NT2/D1 (cell line): ENCODE results near the gene ACSF3.
A peak's percentile ranks its signal among the peaks of the same experiment; 100 is the strongest.
"Not testable (repeated sequence)": the region's sequence is repeated elsewhere in the genome, so short reads cannot be mapped to it uniquely, and the experiment has no call there.

Experiments
- DNase-seq: peaks from one replicate; pipeline ENCODE4 v3.0.0-alpha.2; 2011; ENCODE audit warnings: low read depth, low spot score
- H3K27me3 ChIP-seq: 2 replicates; pipeline ENCODE4 v1.6.0; 2011; ENCODE audit warnings: mild to moderate bottlenecking; ENCODE audit not compliant: insufficient read length, insufficient read depth
- H3K36me3 ChIP-seq: 2 replicates; pipeline ENCODE4 v1.6.1; 2011; ENCODE audit warnings: mild to moderate bottlenecking, low read length, mixed read lengths; ENCODE audit not compliant: insufficient read depth, insufficient read length
- H3K4me1 ChIP-seq: 2 replicates; pipeline ENCODE4 v1.5.1; 2011; ENCODE audit not compliant: insufficient read depth, insufficient read length
- H3K4me3 ChIP-seq: 2 replicates; pipeline ENCODE4 v1.5.1; 2011; ENCODE audit warnings: low read depth; ENCODE audit not compliant: insufficient read length
- H3K9ac ChIP-seq: 2 replicates; pipeline ENCODE4 v1.6.0; 2011; ENCODE audit warnings: low read depth; ENCODE audit not compliant: insufficient read length
- H3K9me3 ChIP-seq: 2 replicates; pipeline ENCODE4 v1.5.1; 2011; ENCODE audit warnings: mild to moderate bottlenecking, low read length; ENCODE audit not compliant: insufficient read depth
- SUZ12 ChIP-seq: IDR thresholded peaks from 2 replicates; pipeline ENCODE4 v1.6.1; 2011; ENCODE audit not compliant: insufficient read length, insufficient read depth; ENCODE audit errors: extremely low read depth
- YY1 ChIP-seq: IDR thresholded peaks from 2 replicates; pipeline ENCODE4 v1.6.1; 2011; ENCODE audit not compliant: insufficient read length, insufficient read depth
- ZNF274 ChIP-seq: IDR thresholded peaks from 2 replicates; pipeline ENCODE4 v1.6.1; 2011; ENCODE audit warnings: mild to moderate bottlenecking, low read depth, low read length

Gene ACSF3

DNA sequence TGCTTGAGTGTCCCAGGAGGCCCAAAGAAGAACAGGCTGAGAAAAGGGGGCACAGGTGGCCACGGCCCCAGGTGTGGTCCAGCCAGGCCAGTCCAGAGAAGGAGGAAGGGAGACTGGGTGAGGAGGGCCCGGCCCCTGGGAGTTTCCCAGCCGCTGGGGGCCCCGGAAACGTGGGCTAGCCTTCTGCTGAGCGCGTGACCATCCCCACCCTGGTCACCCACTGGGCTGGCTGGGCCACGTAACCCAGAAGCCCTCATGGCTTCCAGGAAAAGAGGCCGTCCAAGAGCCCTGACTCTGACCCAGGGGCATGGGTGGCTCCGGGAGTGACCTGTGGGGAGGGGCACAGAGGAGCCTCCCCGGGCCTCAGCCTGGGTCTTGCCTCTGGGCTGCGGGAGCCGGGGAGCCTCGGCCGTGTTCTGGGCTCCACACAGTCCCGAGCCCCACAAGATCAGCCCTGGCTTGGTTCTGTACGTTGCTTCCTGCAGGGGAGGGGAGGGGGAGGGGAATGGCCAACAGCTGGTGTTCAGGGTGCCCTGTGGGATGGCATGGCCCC is 29.8 kb upstream of the ACSF3 start:
- no peak for DNase-seq
- Histone ChIP-seq H3K36me3 (no peaks in the 10 kb centered on the region), H3K4me1 (peaks cover 14% of the 10 kb centered on the region), H3K4me3 (no peak overlapping the region), H3K9ac (no peak overlapping the region), H3K9me3 (no peaks in the 10 kb centered on the region), H3K27me3 (peaks cover 4% of the 10 kb centered on the region)
- TF ChIP-seq ZNF274, result no peak
- TF ChIP-seq SUZ12, result no peak
- no peak for TF ChIP-seq YY1

DNA sequence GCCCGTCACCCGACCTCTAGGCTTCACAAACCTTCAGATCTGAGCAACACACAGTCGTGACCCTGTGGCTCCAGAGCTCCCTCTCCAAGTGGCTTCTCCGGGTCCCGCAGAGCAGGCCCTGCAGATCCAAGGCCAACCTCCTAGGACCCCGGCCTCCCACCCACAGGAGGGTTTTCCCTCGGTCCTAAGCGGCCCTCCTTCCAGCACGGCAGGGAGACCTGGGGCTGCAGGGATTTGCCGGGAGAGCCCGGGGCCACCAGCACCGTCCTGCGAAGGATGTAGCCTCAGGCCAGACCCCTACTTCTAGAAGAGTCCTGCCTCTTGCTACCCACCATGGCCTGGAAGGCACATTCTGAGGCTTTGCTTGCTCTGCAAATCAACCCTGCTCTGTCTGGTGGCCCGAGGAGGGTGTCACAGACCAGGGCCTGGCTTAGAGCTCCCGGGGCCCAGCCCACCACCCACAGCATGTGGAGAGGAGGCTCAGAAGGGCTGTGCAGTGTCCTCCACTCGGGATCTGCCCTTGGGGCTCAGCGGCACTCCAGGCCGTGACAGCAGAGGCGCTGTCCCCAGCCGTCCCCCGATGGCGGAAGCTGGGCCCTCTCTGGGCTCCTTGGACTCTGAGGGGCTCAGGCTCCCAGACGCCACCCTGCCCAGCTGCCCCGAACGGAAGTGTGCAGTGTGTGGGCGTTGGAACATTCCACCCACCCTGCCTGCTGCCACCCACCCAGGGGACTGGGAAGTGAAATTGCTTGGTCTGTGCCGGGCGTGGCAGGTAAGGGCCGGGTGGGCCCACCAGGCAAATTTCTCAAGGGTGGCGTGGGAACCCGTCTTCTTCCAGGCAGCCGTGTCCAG is 28.8 kb upstream of the ACSF3 start:
- no peak for DNase-seq
- peaks cover 14% of the 10 kb centered on the region for H3K4me1 ChIP-seq
- no peaks in the 10 kb centered on the region for H3K9me3 ChIP-seq
- H3K36me3 ChIP-seq, result no peaks in the 10 kb centered on the region
- no peak overlapping the region for H3K4me3 ChIP-seq
- peaks cover 4% of the 10 kb centered on the region for H3K27me3 ChIP-seq
- no peak for TF ChIP-seq ZNF274
- no peak for TF ChIP-seq YY1
- no peak for TF ChIP-seq SUZ12
- H3K9ac ChIP-seq, result no peak overlapping the region

DNA sequence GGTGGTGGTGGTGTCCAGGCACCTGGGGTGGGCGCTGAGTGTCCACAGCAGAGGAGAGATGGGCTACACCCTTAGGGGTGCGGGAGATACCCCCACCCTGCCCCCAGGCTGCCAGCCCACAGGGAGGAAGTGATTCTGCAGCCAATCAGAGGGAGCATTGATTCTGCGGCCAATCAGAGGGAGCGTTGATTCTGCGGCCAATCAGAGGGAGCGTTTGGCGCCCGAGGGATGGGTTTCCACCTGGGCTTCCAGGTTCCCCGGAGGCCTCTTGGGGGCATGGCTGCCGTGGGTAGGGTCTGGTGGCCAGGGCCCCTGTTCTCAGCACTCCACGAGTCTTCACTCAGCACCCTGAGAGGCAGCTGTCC is 28.2 kb upstream of the ACSF3 start:
- TF ChIP-seq ZNF274 (no peak), YY1 (no peak), SUZ12 (no peak)
- peaks cover 14% of the 10 kb centered on the region for H3K4me1 ChIP-seq
- no peak overlapping the region for H3K9ac ChIP-seq

DNA sequence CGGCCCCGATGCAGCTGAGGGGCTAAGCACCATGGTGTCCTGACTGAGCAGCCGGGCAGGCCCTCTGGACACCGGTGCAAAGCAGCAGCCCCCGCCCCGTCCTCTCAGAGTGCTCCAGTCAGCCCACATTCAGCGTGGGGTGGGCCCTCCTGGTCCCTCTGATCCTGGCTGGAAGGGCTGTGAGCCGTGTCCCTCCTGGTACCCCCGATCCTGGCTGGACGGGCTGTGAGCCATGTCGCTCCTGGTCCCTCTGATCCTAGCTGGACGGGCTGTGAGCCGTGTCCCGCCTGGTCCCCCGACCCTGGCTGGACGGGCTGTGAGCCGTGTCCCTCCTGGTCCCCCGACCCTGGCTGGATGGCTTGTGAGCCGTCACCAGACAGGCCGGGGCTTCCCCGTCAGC is 26.9 kb upstream of the ACSF3 start:
- DNase-seq, result no peak
- Histone ChIP-seq H3K9me3 (no peaks in the 10 kb centered on the region), H3K27me3 (no peaks in the 10 kb centered on the region), H3K9ac (no peak overlapping the region), H3K4me1 (peaks cover 18% of the 10 kb centered on the region), H3K36me3 (no peaks in the 10 kb centered on the region), H3K4me3 (no peak overlapping the region)
- TF ChIP-seq SUZ12, result no peak

More for the DNA sequence above, 28.2 kb upstream of the ACSF3 start:
- peaks cover under 1% of the 10 kb centered on the region for H3K27me3 ChIP-seq
- H3K36me3 ChIP-seq, result no peaks in the 10 kb centered on the region
- no peaks in the 10 kb centered on the region for H3K9me3 ChIP-seq
- no peak for DNase-seq
- H3K4me3 ChIP-seq, result no peak overlapping the region

DNA sequence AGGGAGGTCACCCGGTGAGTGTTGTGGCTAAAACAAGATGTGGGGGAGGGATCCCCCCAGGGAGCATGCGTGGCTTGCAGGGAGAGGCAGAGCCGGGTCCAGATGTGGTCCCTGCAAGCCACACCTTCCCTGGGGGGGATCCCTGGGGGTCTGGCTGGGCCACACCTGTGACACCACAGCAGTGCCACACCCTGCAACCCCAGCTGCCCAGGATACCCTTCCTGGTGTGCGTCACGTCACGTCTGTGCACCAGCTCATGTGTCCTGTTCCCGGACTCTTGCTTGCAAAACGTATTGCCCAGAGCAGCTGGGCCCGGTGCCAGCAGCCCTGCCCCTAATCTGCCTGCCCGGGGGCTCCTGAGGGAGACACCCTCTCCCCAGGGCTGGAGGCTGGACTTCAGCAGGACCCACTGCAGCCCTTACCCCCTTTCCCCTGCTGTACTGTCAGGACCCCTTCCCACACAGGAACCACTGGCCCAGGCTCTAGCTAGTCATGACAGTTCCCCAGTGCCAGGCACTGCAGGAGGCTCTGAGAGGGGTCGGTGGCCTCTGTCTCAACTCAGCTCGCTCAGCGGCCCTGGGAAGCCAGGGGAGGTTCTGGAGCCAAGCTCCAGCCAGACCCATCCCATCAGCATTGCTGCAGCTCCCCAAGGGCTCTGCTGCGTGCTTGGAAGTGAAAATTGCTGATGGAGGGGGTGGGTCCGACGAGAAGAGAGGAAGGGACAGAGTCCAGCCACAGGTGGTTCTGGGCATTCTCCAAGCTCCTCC is 25.8 kb upstream of the ACSF3 start:
- Histone ChIP-seq H3K9ac (peak overlapping the region; percentile 1), H3K9me3 (no peaks in the 10 kb centered on the region), H3K4me1 (peaks cover 11% of the 10 kb centered on the region), H3K27me3 (no peaks in the 10 kb centered on the region), H3K36me3 (no peaks in the 10 kb centered on the region), H3K4me3 (no peak overlapping the region)
- TF ChIP-seq ZNF274, result no peak
- no peak for TF ChIP-seq SUZ12
- no peak for TF ChIP-seq YY1
- DNase-seq, result no peak

DNA sequence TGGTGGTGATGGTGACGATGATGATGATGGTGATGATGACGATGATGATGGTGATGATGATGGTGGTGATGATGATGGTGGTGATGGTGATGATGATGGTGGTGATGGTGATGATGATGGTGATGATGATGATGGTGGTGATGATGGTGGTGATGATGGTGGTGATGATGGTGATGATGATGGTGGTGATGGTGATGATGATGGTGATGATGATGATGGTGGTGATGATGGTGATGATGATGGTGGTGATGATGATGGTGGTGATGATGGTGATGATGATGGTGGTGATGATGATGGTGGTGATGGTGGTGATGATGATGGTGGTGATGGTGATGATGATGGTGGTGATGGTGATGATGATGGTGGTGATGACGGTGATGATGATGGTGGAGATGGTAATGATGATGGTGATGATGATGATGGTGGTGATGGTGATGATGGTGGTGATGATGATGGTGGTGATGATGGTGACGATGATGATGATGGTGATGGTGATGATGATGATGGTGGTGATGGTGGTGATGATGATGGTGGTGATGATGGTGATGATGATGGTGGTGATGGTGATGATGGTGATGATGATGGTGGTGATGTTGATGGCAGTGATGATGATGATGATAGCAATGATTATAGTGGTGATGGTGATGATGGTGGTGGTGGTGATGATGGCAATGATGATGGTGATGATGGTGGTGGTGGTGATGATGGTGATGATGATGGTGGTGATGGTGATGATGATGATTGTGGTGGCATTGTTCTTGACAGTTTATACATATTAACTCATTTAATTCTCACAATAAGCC is 24.6 kb upstream of the ACSF3 start:
- H3K36me3 ChIP-seq, H3K27me3 ChIP-seq, H3K9me3 ChIP-seq, H3K4me3 ChIP-seq, H3K9ac ChIP-seq, DNase-seq: not testable (repeated sequence)
- H3K4me1 ChIP-seq, result peaks cover 11% of the 10 kb centered on the region

DNA sequence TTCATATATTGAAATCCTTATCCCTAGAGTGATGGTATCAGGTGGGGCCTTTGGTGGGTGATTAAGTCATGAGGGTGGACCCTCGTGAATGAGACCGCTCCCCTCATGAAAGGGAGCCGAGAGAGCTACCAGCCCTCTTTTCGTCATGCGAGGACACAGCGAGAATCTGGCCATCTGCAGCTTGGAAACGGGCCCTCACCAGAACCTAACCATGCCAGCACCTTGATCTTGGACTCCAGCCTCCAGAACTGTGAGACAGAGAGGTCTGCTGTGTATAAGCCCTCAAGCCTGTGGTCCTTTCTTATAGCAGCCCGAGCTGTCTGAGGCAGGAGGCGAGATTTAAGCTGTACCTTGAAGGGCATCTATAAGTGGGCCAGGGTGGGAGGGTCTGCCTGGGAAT is 23.7 kb upstream of the ACSF3 start:
- peaks cover 13% of the 10 kb centered on the region; the same call in 1 of the 2 replicates for H3K9me3 ChIP-seq
- H3K4me1 ChIP-seq, result peaks cover 10% of the 10 kb centered on the region
- no peak for DNase-seq
- H3K4me3 ChIP-seq, result no peak overlapping the region
- H3K36me3 ChIP-seq, result no peaks in the 10 kb centered on the region
- TF ChIP-seq ZNF274, result no peak
- TF ChIP-seq YY1, result no peak
- no peak for TF ChIP-seq SUZ12
- no peak overlapping the region for H3K9ac ChIP-seq
- no peaks in the 10 kb centered on the region for H3K27me3 ChIP-seq
